Nephron (organoid): ENCODE data around the gene RBMS1.
A peak's percentile ranks its signal among the peaks of the same experiment; 100 is the strongest.

Experiments
- H3K27ac Mint-ChIP-seq, 3 experiments: 2 replicates each; pipeline ENCODE4 v1.8.0; 2020; ENCODE audit warnings: mixed read lengths in 3 of 3, mild to moderate bottlenecking in 2 of 3, moderate library complexity in 1 of 3
- H3K27me3 Mint-ChIP-seq: 2 replicates; pipeline ENCODE4 v1.8.0; 2021; ENCODE audit warnings: low read depth, mild to moderate bottlenecking, moderate library complexity, mixed read lengths
- H3K36me3 Mint-ChIP-seq: 2 replicates; pipeline ENCODE4 v1.8.0; 2020; ENCODE audit warnings: low read depth, mixed read lengths
- H3K4me1 Mint-ChIP-seq: 2 replicates; pipeline ENCODE4 v1.8.0; 2020; ENCODE audit warnings: mixed read lengths
- H3K4me3 Mint-ChIP-seq, 3 experiments: 2 replicates each; pipeline ENCODE4 v1.8.0; 2020; ENCODE audit warnings: mild to moderate bottlenecking in 3 of 3, mixed read lengths in 3 of 3, moderate library complexity in 2 of 3
- H3K9me3 Mint-ChIP-seq: 2 replicates; pipeline ENCODE4 v1.8.0; 2020; ENCODE audit warnings: mixed read lengths
- CTCF ChIP-seq, 3 experiments: fragments of 200-600 bp; sonication (generic); IDR thresholded peaks; one replicate each; pipeline ENCODE4 v1.5.0; 2021; ENCODE audit warnings: antibody characterized with exemption in 3 of 3; ENCODE audit not compliant: unreplicated experiment in 3 of 3

Gene RBMS1

DNA sequence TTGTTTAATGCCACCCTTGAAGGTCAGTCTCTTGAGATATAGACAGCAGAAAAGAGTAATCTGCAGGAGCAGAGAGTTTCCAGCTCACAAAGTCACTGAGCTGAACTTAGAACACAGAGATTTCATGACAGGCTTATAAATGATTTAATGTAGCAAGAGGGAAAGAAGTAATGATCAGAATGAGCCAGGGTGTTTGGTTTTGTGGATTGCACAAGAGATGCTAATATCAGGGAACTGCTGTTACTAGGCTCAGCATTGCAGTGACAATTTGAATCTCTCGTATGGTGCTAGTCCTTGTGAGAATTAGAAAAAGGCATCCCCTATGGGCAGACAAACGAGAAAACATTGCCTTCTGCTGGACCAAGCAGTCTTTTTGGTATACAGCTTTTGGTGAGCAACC, 231.9 kb downstream of the RBMS1 start:
- H3K27ac Mint-ChIP-seq = no peak overlapping the region
- peaks cover 42% of the 10 kb centered on the region for H3K4me1 Mint-ChIP-seq

GRCh38 chr2:160258492-160258805, 235.2 kb downstream of the RBMS1 start:
- H3K27me3 Mint-ChIP-seq = no peaks in the 10 kb centered on the region
- no peaks in the 10 kb centered on the region for H3K9me3 Mint-ChIP-seq
- H3K4me1 Mint-ChIP-seq = peaks cover 52% of the 10 kb centered on the region
- no peaks in the 10 kb centered on the region for H3K36me3 Mint-ChIP-seq
- H3K4me3 Mint-ChIP-seq = no peak overlapping the region
- TF ChIP-seq CTCF (IDR thresholded peaks at IDR 0.05; ENCODE audit: unreplicated experiment in 3 of 3) = no peak
- peak overlapping the region in 1 of 3 experiments; percentile 38 for H3K27ac Mint-ChIP-seq

More for the DNA sequence above, 231.9 kb downstream of the RBMS1 start:
- no peaks in the 10 kb centered on the region for H3K9me3 Mint-ChIP-seq
- no peaks in the 10 kb centered on the region for H3K36me3 Mint-ChIP-seq
- no peaks in the 10 kb centered on the region for H3K27me3 Mint-ChIP-seq
- H3K4me3 Mint-ChIP-seq = no peak overlapping the region
- no peak for TF ChIP-seq CTCF (IDR thresholded peaks at IDR 0.05; ENCODE audit: unreplicated experiment in 3 of 3)

DNA sequence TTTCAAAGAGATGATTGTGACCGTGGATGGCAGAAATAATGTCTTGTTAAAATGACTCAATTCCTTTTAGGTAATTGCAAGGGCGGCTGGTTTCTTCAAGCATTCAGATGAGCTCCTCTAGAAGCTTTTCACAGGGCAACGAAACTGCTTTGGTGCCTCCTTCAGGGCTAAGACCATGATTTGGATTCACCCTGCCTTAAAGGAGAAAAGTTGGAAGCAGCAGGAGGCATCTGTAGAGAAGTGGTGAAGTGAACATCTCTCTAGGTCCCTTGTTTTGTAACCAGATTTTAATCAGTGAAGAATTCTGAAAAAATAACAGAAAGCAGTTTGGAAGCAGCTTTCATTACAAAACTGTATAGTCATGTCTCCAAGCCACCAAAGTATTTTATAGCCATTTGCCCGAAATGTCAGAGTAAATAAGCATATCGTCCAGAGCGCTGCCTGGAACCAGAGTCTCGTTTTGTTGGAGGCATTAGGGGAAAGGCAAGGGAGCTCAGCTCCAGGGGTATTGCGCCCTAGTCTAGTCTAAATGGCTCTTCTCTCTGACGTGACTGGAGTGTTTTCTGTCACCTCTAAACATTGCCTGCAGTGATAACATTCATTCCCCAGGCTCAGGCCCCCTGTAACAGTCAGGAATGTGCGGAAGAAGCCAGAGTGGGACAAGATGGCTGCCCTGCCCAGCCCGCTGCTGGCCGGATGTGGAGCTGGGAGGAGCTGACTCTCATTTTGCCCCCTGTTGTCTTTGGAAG, 235.7 kb downstream of the RBMS1 start:
- Mint-ChIP-seq H3K9me3 (no peaks in the 10 kb centered on the region), H3K36me3 (no peaks in the 10 kb centered on the region), H3K27me3 (no peaks in the 10 kb centered on the region), H3K4me3 (no peak overlapping the region), H3K4me1 (peaks cover 55% of the 10 kb centered on the region), H3K27ac (peak overlapping the region; percentile 38 to 89 (median 43))
- no peak for TF ChIP-seq CTCF (IDR thresholded peaks at IDR 0.05; ENCODE audit: unreplicated experiment in 3 of 3)

GRCh38 chr2:160257041-160257742, 236.4 kb downstream of the RBMS1 start:
- Mint-ChIP-seq H3K27ac (peak overlapping the region; percentile 38 to 89 (median 58)), H3K36me3 (no peaks in the 10 kb centered on the region), H3K4me1 (peaks cover 54% of the 10 kb centered on the region), H3K9me3 (no peaks in the 10 kb centered on the region), H3K4me3 (no peak overlapping the region), H3K27me3 (no peaks in the 10 kb centered on the region)
- TF ChIP-seq CTCF (IDR thresholded peaks at IDR 0.05; ENCODE audit: unreplicated experiment in 3 of 3) = no peak

DNA sequence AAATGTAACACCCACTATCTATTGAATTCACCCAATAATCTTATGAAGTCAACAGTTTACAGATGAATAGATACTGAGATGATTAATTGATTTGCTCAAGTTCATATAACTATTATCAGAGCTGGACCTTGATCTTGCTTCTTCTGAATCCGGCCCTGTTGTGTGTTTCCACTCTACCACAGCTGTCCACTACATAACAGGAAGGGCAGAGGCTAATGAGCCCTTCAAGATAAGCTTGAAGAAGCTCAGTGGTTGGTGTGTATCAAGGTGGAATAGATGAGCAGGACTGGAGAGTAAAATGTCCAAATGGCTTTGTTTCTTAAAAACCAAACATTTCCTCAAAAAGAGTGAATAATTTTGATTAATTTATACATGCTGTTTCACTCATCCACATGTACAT, 237.1 kb downstream of the RBMS1 start:
- H3K36me3 Mint-ChIP-seq = no peaks in the 10 kb centered on the region

More for the DNA sequence above, 237.1 kb downstream of the RBMS1 start:
- H3K4me1 Mint-ChIP-seq = peaks cover 53% of the 10 kb centered on the region
- no peak for TF ChIP-seq CTCF (IDR thresholded peaks at IDR 0.05; ENCODE audit: unreplicated experiment in 3 of 3)
- H3K27me3 Mint-ChIP-seq = no peaks in the 10 kb centered on the region
- no peaks in the 10 kb centered on the region for H3K9me3 Mint-ChIP-seq
- H3K27ac Mint-ChIP-seq = peak overlapping the region in 1 of 3 experiments; percentile 89
- H3K4me3 Mint-ChIP-seq = no peak overlapping the region
